Measurements from ENCODE around the gene AGTRAP. TPM values are rescaled to one million over a fixed set of nuclear protein-coding genes. Genes with fewer than 3 reads are reported as not detected.

Gene AGTRAP
- total and polyA plus RNA-seq, 9 of the 15 experiments (the other 6 are each of a cell fraction or from before 2014, with no cell fraction given): 26.8 to 105 (median 57.5) TPM

DNA sequence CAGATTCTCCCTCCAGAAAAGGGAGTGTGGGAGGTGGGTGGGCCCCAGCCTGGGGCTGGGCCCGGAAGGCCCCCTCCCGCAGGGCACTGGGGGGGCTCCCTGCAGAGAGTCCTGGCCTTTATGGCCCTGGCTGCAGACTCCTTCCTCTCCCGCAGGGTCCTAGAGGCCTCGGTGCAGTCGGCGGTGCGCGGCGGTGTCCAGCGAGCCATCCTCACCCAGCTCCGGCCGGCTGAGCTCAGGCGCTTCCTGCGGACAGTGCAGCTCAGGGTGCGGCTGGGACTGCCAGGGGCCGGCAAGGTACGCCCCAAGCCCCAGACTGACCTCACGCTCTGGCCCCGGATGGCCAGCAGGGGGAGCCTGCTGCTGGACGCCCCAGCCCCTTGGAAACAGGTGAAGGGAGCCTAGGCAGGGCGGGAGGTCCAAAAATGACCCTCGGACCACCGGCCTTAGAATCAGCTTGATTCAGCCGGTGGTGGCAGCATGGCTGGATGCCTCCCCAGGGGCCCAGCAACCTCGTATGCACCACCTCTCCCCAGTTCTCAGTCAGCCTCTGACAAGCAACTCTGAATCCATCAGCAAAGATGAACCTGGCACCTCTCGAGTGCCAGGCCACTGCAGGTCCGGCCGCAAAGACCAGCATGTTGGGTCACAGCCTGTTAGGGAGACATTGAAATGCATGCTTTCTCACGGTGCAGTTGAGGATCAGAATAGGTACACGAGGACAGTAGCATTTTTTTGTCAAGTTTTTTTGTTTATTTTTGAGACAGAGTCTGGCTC is 49.2 kb downstream of the AGTRAP start (continued):
- no peak for TF ChIP-seq TFAM (CRISPR knock-in tag; conservative IDR thresholded peaks at IDR 0.05)
- TF ChIP-seq KDM4B (IDR thresholded peaks at IDR 0.05; ENCODE audit: borderline replicate concordance in 2 of 2, low read depth in 1 of 2): peak in 1 of 2 experiments; percentile 29; a peak in 1 of 4 replicates
- TF ChIP-seq ZNF217 (CRISPR knock-in tag; IDR thresholded peaks at IDR 0.05): no peak
- TF ChIP-seq KLF10 (CRISPR knock-in tag; IDR thresholded peaks at IDR 0.05): peak; percentile 55; the same call in 1 of the 2 replicates
- TF ChIP-seq HOXB6 (CRISPR knock-in tag; IDR thresholded peaks at IDR 0.05; ENCODE audit: borderline replicate concordance): 0 out of 2 replicates have a peak, but pooled peaks have one; percentile 26
- TF ChIP-seq E2F3 (CRISPR knock-in tag; IDR thresholded peaks at IDR 0.05): peak; percentile 66; the same call in 1 of the 2 replicates
- 0 out of 4 replicates have a peak, but pooled peaks of 1 of the 2 experiments have one; percentile 69 for TF ChIP-seq FOXA3 (CRISPR knock-in tag; conservative IDR thresholded peaks at IDR 0.05 in 1 of 2, IDR thresholded peaks at IDR 0.05 in 1 of 2)
- no peak for TF ChIP-seq SRSF9 (IDR thresholded peaks at IDR 0.05; ENCODE audit: borderline replicate concordance, low read depth, low read length)
- TF ChIP-seq TOE1 (IDR thresholded peaks at IDR 0.05; ENCODE audit: borderline replicate concordance): peak; percentile 75
- no peak for TF ChIP-seq TOE1 (CRISPR knock-in tag; IDR thresholded peaks at IDR 0.05; ENCODE audit: borderline replicate concordance, low read depth)
- TF ChIP-seq HNRNPUL1 (IDR thresholded peaks at IDR 0.05; ENCODE audit: low read length): no peak
- TF ChIP-seq MEF2D (tag; conservative IDR thresholded peaks at IDR 0.05; ENCODE audit: low read depth): no peak
- TF ChIP-seq, protein P1, sequence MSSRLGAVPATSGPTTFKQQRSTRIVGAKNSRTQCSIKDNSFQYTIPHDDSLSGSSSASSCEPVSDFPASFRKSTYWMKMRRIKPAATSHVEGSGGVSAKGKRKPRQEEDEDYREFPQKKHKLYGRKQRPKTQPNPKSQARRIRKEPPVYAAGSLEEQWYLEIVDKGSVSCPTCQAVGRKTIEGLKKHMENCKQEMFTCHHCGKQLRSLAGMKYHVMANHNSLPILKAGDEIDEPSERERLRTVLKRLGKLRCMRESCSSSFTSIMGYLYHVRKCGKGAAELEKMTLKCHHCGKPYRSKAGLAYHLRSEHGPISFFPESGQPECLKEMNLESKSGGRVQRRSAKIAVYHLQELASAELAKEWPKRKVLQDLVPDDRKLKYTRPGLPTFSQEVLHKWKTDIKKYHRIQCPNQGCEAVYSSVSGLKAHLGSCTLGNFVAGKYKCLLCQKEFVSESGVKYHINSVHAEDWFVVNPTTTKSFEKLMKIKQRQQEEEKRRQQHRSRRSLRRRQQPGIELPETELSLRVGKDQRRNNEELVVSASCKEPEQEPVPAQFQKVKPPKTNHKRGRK (tag; IDR thresholded peaks at IDR 0.05): no peak
- TF ChIP-seq PTBP1 (IDR thresholded peaks at IDR 0.05; ENCODE audit: low read depth, low read length): no peak
- TF ChIP-seq, protein P2, sequence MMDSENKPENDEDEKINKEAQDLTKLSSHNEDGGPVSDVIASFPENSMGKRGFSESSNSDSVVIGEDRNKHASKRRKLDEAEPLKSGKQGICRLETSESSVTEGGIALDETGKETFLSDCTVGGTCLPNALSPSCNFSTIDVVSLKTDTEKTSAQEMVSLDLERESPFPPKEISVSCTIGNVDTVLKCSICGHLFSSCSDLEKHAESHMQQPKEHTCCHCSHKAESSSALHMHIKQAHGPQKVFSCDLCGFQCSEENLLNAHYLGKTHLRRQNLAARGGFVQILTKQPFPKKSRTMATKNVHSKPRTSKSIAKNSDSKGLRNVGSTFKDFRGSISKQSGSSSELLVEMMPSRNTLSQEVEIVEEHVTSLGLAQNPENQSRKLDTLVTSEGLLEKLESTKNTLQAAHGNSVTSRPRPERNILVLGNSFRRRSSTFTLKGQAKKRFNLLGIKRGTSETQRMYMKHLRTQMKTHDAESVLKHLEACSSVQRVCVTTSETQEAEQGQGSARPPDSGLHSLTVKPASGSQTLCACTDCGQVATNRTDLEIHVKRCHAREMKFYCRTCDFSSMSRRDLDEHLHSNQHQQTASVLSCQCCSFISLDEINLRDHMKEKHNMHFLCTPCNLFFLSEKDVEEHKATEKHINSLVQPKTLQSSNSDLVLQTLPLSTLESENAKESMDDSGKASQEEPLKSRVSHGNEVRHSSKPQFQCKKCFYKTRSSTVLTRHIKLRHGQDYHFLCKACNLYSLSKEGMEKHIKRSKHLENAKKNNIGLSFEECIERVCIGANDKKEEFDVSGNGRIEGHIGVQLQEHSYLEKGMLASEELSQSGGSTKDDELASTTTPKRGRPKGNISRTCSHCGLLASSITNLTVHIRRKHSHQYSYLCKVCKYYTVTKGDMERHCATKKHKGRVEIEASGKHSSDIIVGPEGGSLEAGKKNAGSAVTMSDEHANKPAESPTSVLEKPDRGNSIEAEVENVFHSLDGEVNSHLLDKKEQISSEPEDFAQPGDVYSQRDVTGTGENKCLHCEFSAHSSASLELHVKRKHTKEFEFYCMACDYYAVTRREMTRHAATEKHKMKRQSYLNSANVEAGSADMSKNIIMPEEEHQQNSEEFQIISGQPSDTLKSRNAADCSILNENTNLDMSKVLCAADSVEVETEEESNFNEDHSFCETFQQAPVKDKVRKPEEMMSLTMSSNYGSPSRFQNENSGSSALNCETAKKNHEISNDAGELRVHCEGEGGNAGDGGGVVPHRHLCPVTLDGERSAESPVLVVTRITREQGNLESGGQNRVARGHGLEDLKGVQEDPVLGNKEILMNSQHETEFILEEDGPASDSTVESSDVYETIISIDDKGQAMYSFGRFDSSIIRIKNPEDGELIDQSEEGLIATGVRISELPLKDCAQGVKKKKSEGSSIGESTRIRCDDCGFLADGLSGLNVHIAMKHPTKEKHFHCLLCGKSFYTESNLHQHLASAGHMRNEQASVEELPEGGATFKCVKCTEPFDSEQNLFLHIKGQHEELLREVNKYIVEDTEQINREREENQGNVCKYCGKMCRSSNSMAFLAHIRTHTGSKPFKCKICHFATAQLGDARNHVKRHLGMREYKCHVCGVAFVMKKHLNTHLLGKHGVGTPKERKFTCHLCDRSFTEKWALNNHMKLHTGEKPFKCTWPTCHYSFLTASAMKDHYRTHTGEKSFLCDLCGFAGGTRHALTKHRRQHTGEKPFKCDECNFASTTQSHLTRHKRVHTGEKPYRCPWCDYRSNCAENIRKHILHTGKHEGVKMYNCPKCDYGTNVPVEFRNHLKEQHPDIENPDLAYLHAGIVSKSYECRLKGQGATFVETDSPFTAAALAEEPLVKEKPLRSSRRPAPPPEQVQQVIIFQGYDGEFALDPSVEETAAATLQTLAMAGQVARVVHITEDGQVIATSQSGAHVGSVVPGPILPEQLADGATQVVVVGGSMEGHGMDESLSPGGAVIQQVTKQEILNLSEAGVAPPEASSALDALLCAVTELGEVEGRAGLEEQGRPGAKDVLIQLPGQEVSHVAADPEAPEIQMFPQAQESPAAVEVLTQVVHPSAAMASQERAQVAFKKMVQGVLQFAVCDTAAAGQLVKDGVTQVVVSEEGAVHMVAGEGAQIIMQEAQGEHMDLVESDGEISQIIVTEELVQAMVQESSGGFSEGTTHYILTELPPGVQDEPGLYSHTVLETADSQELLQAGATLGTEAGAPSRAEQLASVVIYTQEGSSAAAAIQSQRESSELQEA (IDR thresholded peaks at IDR 0.05; ENCODE audit: low read depth): no peak
- TF ChIP-seq STAT5B (CRISPR knock-in tag; IDR thresholded peaks at IDR 0.05): no peak
- no peak for TF ChIP-seq ZNF239 (CRISPR knock-in tag; IDR thresholded peaks at IDR 0.05)
- peak; percentile 67 to 83 for TF ChIP-seq RAD21 (CRISPR knock-in tag; conservative IDR thresholded peaks at IDR 0.05 in 1 of 2, IDR thresholded peaks at IDR 0.05 in 1 of 2)
